ENCODE data around the gene FBXW8.

FBXW8 gene

GRCh38 chr12:117060246-117060928, 149.6 kb downstream of the FBXW8 start (continued):
- TF ChIP-seq, protein P1, sequence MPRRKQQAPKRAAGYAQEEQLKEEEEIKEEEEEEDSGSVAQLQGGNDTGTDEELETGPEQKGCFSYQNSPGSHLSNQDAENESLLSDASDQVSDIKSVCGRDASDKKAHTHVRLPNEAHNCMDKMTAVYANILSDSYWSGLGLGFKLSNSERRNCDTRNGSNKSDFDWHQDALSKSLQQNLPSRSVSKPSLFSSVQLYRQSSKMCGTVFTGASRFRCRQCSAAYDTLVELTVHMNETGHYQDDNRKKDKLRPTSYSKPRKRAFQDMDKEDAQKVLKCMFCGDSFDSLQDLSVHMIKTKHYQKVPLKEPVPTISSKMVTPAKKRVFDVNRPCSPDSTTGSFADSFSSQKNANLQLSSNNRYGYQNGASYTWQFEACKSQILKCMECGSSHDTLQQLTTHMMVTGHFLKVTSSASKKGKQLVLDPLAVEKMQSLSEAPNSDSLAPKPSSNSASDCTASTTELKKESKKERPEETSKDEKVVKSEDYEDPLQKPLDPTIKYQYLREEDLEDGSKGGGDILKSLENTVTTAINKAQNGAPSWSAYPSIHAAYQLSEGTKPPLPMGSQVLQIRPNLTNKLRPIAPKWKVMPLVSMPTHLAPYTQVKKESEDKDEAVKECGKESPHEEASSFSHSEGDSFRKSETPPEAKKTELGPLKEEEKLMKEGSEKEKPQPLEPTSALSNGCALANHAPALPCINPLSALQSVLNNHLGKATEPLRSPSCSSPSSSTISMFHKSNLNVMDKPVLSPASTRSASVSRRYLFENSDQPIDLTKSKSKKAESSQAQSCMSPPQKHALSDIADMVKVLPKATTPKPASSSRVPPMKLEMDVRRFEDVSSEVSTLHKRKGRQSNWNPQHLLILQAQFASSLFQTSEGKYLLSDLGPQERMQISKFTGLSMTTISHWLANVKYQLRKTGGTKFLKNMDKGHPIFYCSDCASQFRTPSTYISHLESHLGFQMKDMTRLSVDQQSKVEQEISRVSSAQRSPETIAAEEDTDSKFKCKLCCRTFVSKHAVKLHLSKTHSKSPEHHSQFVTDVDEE (CRISPR knock-in tag; IDR thresholded peaks at IDR 0.05), result no peak
- TF ChIP-seq ZC3H10 (CRISPR knock-in tag; IDR thresholded peaks at IDR 0.05) (no peak), SNAI2 (CRISPR knock-in tag; IDR thresholded peaks at IDR 0.05) (no peak), POU6F1 (CRISPR knock-in tag; IDR thresholded peaks at IDR 0.05; ENCODE audit: borderline replicate concordance, low read depth) (no peak), RARB (CRISPR knock-in tag; IDR thresholded peaks at IDR 0.05) (no peak), ZNF565 (CRISPR knock-in tag; conservative IDR thresholded peaks at IDR 0.05; ENCODE audit: low read depth) (no peak)

DNA sequence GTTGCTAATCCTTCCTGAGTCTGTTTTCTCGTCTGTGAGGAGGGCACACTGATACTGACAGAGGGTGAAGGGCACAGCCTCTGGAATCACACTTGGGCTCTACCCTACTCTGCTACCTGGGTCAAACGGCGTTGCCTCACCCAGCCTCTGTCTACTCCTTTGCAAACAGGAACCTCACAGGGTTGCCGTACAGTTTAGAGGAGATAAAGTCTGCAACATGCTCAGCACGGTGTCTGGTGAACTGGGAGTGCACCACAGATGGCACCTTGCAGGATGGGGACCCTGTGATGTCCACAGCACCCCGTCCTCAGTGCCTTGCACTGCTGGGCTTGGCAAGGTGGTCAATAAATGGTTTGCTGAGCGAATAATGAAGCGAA, 150.2 kb downstream of the FBXW8 start:
- TF ChIP-seq GLIS3 (CRISPR knock-in tag; IDR thresholded peaks at IDR 0.05) (no peak), PATZ1 (CRISPR knock-in tag; IDR thresholded peaks at IDR 0.05; ENCODE audit: borderline replicate concordance) (no peak), ZFP30 (CRISPR knock-in tag; IDR thresholded peaks at IDR 0.05) (no peak), ZNF8 (CRISPR knock-in tag; IDR thresholded peaks at IDR 0.05) (no peak), CSDC2 (CRISPR knock-in tag; IDR thresholded peaks at IDR 0.05) (no peak), CSRNP3 (CRISPR knock-in tag; IDR thresholded peaks at IDR 0.05) (no peak), SNAI2 (CRISPR knock-in tag; IDR thresholded peaks at IDR 0.05) (no peak), ZNF565 (CRISPR knock-in tag; conservative IDR thresholded peaks at IDR 0.05; ENCODE audit: low read depth) (no peak), ISL1 (CRISPR knock-in tag; IDR thresholded peaks at IDR 0.05) (no peak), OSR1 (CRISPR knock-in tag; IDR thresholded peaks at IDR 0.05) (no peak), BACH2 (CRISPR knock-in tag; IDR thresholded peaks at IDR 0.05; ENCODE audit: borderline replicate concordance) (no peak), TCF4 (CRISPR knock-in tag; IDR thresholded peaks at IDR 0.05; ENCODE audit: borderline replicate concordance) (no peak), ZFP3 (CRISPR knock-in tag; IDR thresholded peaks at IDR 0.05) (no peak), POU6F1 (CRISPR knock-in tag; IDR thresholded peaks at IDR 0.05; ENCODE audit: borderline replicate concordance, low read depth) (no peak)
- TF ChIP-seq, protein P2, sequence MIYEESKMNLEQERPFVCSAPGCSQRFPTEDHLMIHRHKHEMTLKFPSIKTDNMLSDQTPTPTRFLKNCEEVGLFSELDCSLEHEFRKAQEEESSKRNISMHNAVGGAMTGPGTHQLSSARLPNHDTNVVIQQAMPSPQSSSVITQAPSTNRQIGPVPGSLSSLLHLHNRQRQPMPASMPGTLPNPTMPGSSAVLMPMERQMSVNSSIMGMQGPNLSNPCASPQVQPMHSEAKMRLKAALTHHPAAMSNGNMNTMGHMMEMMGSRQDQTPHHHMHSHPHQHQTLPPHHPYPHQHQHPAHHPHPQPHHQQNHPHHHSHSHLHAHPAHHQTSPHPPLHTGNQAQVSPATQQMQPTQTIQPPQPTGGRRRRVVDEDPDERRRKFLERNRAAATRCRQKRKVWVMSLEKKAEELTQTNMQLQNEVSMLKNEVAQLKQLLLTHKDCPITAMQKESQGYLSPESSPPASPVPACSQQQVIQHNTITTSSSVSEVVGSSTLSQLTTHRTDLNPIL (CRISPR knock-in tag; IDR thresholded peaks at IDR 0.05; ENCODE audit: low read depth), result no peak
- TF ChIP-seq, protein P1 (CRISPR knock-in tag; IDR thresholded peaks at IDR 0.05), result no peak
- no peak; the same call in 2 of the 3 replicates for ATAC-seq
